K562 (cell line): ENCODE results near the gene KMT2A. TPM values are rescaled to one million over a fixed set of nuclear protein-coding genes. Genes with fewer than 3 reads are reported as not detected.

Source experiments
- ATF1 ChIP-seq, 2 experiments: fragments of 450-650 bp in 1 of 2; IDR thresholded peaks; 2 replicates each; pipeline ENCODE4 v1.6.1; 2016; ENCODE audit warnings: missing compliant biosample characterization in 1 of 2, missing genetic modification characterization in 1 of 2
- ELF1 ChIP-seq: fragments of 200-800 bp; sonication (Bioruptor generic); IDR thresholded peaks from 2 replicates; pipeline ENCODE4 v1.6.1; 2016; ENCODE audit warnings: missing genetic modification characterization, missing compliant biosample characterization
- HDAC3 ChIP-seq: fragments of 450-650 bp; IDR thresholded peaks from 2 replicates; pipeline ENCODE4 v1.6.1; 2018; ENCODE audit warnings: borderline replicate concordance, mild to moderate bottlenecking, moderate library complexity; ENCODE audit not compliant: partially characterized antibody
- MTA1 ChIP-seq: fragments of 450-650 bp; IDR thresholded peaks from 2 replicates; pipeline ENCODE4 v1.6.1; 2017; ENCODE audit warnings: borderline replicate concordance
- MTA3 ChIP-seq: fragments of 450-650 bp; formaldehyde crosslinking; IDR thresholded peaks from 2 replicates; pipeline ENCODE4 v1.6.1; 2017; ENCODE audit warnings: mild to moderate bottlenecking, borderline replicate concordance
- NFE2L1 ChIP-seq: fragments of 450-650 bp; IDR thresholded peaks from 2 replicates; pipeline ENCODE4 v1.6.1; 2016; ENCODE audit warnings: missing genetic modification characterization, low read depth, mild to moderate bottlenecking, missing compliant biosample characterization, moderate library complexity, borderline replicate concordance
- NFYB ChIP-seq: IDR thresholded peaks from 2 replicates; pipeline ENCODE4 v1.6.1; 2011; ENCODE audit warnings: mild to moderate bottlenecking, moderate library complexity; ENCODE audit not compliant: insufficient read length; ENCODE audit errors: extremely low read depth
- RUNX1 ChIP-seq: sonication (generic); IDR thresholded peaks from 2 replicates; pipeline ENCODE4 v1.6.1; 2016; ENCODE audit warnings: antibody characterized with exemption, low read depth
- SMARCC2 ChIP-seq: fragments of 450-650 bp; IDR thresholded peaks from 2 replicates; pipeline ENCODE4 v1.6.1; 2017; ENCODE audit warnings: antibody characterized with exemption, moderate library complexity, mild to moderate bottlenecking, low read depth
- ZNF431 ChIP-seq: sonication (generic); formaldehyde crosslinking; IDR thresholded peaks from 2 replicates; pipeline ENCODE4 v1.8.0; 2022; ENCODE audit warnings: mild to moderate bottlenecking, missing genetic modification reagents
- polyA plus RNA-seq, 8 experiments: library from polyadenylated mRNA; depleted of rRNA in 4 of 8; stranded (reverse) in 5 of 8; unstranded in 3 of 8; fragments of >200 nt; fragmentation: Nextera tagmentation in 2 of 8; fragmentation: Illumina TruSeq in 1 of 8; extraction: Ambion mirVana in 2 of 8; extraction: Trizol in 1 of 8; gene quantifications; 2 replicates each; pipeline versions ENCODE4 v1.2.1 to v1.2.3, GENCODE V29; 2011 to 2014; ENCODE audit warnings: inconsistent platforms in 1 of 8, missing spikeins in 1 of 8
- total RNA-seq, 7 experiments: library from RNA; depleted of rRNA in 6 of 7; stranded (reverse); fragments of >200 nt in 6 of 7; fragmentation: Illumina TruSeq in 2 of 7; extraction: Trizol in 2 of 7; gene quantifications; 2 replicates each; pipeline versions ENCODE4 v1.2.1 to v1.2.3, GENCODE V29; 2011 to 2021; ENCODE audit warnings: low replicate concordance in 1 of 7
- TF ChIP-seq, protein P1 (sequence below), 2 experiments: fragments of 450-650 bp; formaldehyde crosslinking in 1 of 2; IDR thresholded peaks; 2 replicates each; pipeline versions ENCODE4 v1.4.0 to v1.6.1; 2014 to 2020; ENCODE audit warnings: mild to moderate bottlenecking in 2 of 2, borderline replicate concordance in 1 of 2, low read depth in 1 of 2

Gene KMT2A
- total and polyA plus RNA-seq, 9 of the 15 experiments (the other 6 are each of a cell fraction or from before 2014, with no cell fraction given): 9.6 to 59.9 (median 32.6) TPM

DNA sequence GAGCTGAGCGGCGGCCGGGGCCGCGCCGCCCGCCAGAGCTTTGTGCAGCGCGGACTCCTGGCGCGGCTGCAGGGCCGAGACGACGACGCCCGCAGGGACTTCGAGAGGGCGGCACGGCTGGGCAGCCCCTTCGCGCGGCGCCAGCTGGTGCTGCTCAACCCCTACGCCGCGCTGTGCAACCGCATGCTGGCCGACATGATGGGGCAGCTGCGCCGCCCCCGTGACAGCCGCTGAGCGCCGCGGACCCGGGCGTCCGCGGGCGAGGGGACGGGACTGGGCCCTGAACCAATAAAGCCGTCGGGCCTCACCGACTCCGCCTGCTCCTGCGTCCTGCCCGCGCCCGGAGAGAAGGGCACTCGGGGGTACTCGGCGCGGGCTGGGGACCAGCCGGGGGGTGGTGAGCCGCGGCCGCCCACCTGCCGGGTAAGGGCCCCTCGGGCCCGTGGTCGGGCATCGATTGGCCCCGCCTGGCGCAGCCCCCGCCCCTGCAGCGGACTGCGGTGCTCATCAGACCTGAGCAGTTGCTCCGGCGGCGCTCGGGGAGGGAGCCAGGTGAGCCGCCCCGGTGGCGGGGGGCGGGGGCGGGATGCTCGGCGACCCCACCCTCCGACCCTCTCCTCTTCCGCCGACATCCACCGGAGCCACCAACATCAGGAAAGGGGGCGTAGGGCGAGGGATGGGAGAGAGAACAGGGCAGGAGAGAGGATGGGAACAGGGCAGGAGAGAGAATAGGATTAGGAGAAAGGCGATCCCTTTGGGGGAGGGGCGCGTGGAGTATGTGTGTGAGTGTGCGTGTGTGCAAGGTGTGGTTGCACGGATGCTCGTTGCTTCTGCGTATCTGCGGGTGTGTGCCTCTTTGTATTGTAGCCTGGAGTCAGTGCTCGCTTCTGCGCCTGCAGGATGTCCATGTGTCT, 94.6 kb downstream of the KMT2A start, which contains the start of gene TMEM25 (continued):
- TF ChIP-seq, protein P1, sequence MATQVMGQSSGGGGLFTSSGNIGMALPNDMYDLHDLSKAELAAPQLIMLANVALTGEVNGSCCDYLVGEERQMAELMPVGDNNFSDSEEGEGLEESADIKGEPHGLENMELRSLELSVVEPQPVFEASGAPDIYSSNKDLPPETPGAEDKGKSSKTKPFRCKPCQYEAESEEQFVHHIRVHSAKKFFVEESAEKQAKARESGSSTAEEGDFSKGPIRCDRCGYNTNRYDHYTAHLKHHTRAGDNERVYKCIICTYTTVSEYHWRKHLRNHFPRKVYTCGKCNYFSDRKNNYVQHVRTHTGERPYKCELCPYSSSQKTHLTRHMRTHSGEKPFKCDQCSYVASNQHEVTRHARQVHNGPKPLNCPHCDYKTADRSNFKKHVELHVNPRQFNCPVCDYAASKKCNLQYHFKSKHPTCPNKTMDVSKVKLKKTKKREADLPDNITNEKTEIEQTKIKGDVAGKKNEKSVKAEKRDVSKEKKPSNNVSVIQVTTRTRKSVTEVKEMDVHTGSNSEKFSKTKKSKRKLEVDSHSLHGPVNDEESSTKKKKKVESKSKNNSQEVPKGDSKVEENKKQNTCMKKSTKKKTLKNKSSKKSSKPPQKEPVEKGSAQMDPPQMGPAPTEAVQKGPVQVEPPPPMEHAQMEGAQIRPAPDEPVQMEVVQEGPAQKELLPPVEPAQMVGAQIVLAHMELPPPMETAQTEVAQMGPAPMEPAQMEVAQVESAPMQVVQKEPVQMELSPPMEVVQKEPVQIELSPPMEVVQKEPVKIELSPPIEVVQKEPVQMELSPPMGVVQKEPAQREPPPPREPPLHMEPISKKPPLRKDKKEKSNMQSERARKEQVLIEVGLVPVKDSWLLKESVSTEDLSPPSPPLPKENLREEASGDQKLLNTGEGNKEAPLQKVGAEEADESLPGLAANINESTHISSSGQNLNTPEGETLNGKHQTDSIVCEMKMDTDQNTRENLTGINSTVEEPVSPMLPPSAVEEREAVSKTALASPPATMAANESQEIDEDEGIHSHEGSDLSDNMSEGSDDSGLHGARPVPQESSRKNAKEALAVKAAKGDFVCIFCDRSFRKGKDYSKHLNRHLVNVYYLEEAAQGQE (IDR thresholded peaks at IDR 0.05; ENCODE audit: borderline replicate concordance): peak; percentile 94
- TF ChIP-seq, protein P1 (CRISPR knock-in tag; IDR thresholded peaks at IDR 0.05; ENCODE audit: low read depth): no peak
- TF ChIP-seq MTA1: no peak
- no peak for TF ChIP-seq ATF1 (CRISPR knock-in tag; IDR thresholded peaks at IDR 0.05)
- TF ChIP-seq ATF1 (tag; IDR thresholded peaks at IDR 0.05): peak; percentile 68
- no peak for TF ChIP-seq NFE2L1 (tag)
- TF ChIP-seq HDAC3: no peak
- TF ChIP-seq RUNX1: no peak
- TF ChIP-seq NFYB: no peak
- peak; percentile 72 for TF ChIP-seq ZNF431 (CRISPR knock-in tag)
- TF ChIP-seq ELF1 (tag): no peak
- TF ChIP-seq SMARCC2: no peak
- TF ChIP-seq MTA3: 0 out of 2 replicates have a peak, but pooled peaks have one; percentile 50
